ENCODE measurements around the gene UPK2. TPM values are rescaled to one million over a fixed set of nuclear protein-coding genes. Genes with fewer than 3 reads are reported as not detected.

UPK2 gene
- total RNA-seq, 1 donor from 2014 or later: not detected

GRCh38 chr11:118909619-118910308, 46.3 kb upstream of the UPK2 start:
- H3K4me1 Mint-ChIP-seq (ENCODE audit: unreplicated experiment): peaks cover 28% of the 10 kb centered on the region
- no peaks in the 10 kb centered on the region for H3K9me3 Mint-ChIP-seq (ENCODE audit: unreplicated experiment)
- H3K4me3 Mint-ChIP-seq (ENCODE audit: unreplicated experiment): no peak overlapping the region
- H3K36me3 Mint-ChIP-seq (ENCODE audit: low read depth, unreplicated experiment): peaks cover 3% of the 10 kb centered on the region
- DNase-seq (ENCODE audit: low spot score): no peak
- no peak overlapping the region for H3K27ac Mint-ChIP-seq (ENCODE audit: unreplicated experiment)
- peaks cover 10% of the 10 kb centered on the region for H3K27me3 Mint-ChIP-seq (ENCODE audit: unreplicated experiment)
- TF ChIP-seq CTCF (IDR thresholded peaks at IDR 0.05; ENCODE audit: unreplicated experiment): no peak

- Mint-ChIP-seq H3K4me1 (ENCODE audit: unreplicated experiment) (peaks cover 32% of the 10 kb centered on the region), H3K27me3 (ENCODE audit: unreplicated experiment) (peaks cover 10% of the 10 kb centered on the region), H3K27ac (ENCODE audit: unreplicated experiment) (no peak overlapping the region), H3K36me3 (ENCODE audit: low read depth, unreplicated experiment) (peaks cover 3% of the 10 kb centered on the region), H3K4me3 (ENCODE audit: unreplicated experiment) (no peak overlapping the region), H3K9me3 (ENCODE audit: unreplicated experiment) (no peaks in the 10 kb centered on the region)
- TF ChIP-seq CTCF (IDR thresholded peaks at IDR 0.05; ENCODE audit: unreplicated experiment): no peak
- DNase-seq (ENCODE audit: low spot score): peak; percentile 67
Observed at GRCh38 chr11:118910309-118911112, 45.6 kb upstream of the UPK2 start.

GRCh38 chr11:118911113-118911879, 44.8 kb upstream of the UPK2 start:
- H3K9me3 Mint-ChIP-seq (ENCODE audit: unreplicated experiment): no peaks in the 10 kb centered on the region
- H3K27ac Mint-ChIP-seq (ENCODE audit: unreplicated experiment): no peak overlapping the region
- no peak for TF ChIP-seq CTCF (IDR thresholded peaks at IDR 0.05; ENCODE audit: unreplicated experiment)
- H3K4me1 Mint-ChIP-seq (ENCODE audit: unreplicated experiment): peaks cover 32% of the 10 kb centered on the region
- H3K27me3 Mint-ChIP-seq (ENCODE audit: unreplicated experiment): peaks cover 10% of the 10 kb centered on the region
- H3K36me3 Mint-ChIP-seq (ENCODE audit: low read depth, unreplicated experiment): peaks cover under 1% of the 10 kb centered on the region
- H3K4me3 Mint-ChIP-seq (ENCODE audit: unreplicated experiment): no peak overlapping the region
- no peak for DNase-seq (ENCODE audit: low spot score)

- H3K4me1 Mint-ChIP-seq (ENCODE audit: unreplicated experiment): peaks cover 32% of the 10 kb centered on the region
- no peak for TF ChIP-seq CTCF (IDR thresholded peaks at IDR 0.05; ENCODE audit: unreplicated experiment)
- no peak for DNase-seq (ENCODE audit: low spot score)
Observed at GRCh38 chr11:118911880-118912741, 44.0 kb upstream of the UPK2 start.

More at GRCh38 chr11:118911880-118912741, 44.0 kb upstream of the UPK2 start:
- Mint-ChIP-seq H3K4me3 (ENCODE audit: unreplicated experiment) (peak overlapping the region; percentile 65), H3K36me3 (ENCODE audit: low read depth, unreplicated experiment) (no peaks in the 10 kb centered on the region), H3K9me3 (ENCODE audit: unreplicated experiment) (no peaks in the 10 kb centered on the region), H3K27ac (ENCODE audit: unreplicated experiment) (peak overlapping the region; percentile 70), H3K27me3 (ENCODE audit: unreplicated experiment) (peaks cover 14% of the 10 kb centered on the region)

All from endothelial cell (in vitro differentiated cells).